Sigmoid colon (tissue), 7 donors: ENCODE data around the gene AGBL1. TPM values are rescaled to one million over a fixed set of nuclear protein-coding genes. Genes with fewer than 3 reads are reported as not detected.

Source experiments
- DNase-seq: peaks from one replicate; pipeline ENCODE4 v3.0.0-alpha.2; 2019
- H3K27ac ChIP-seq, 4 donors: fragments of 200-600 bp; sonication (generic); one replicate each; pipeline ENCODE4 v1.5.1; 2016 to 2019; ENCODE audit warnings: mild to moderate bottlenecking in 1 of 4
- H3K27me3 ChIP-seq, 3 donors: fragments of 200-600 bp; sonication (generic); one replicate each; pipeline ENCODE4 v1.5.1; 2019; ENCODE audit warnings: mild to moderate bottlenecking in 1 of 3
- H3K36me3 ChIP-seq, 4 donors: fragments of 200-600 bp; sonication (generic); one replicate each; pipeline ENCODE4 v1.5.1; 2016 to 2019
- H3K4me1 ChIP-seq, 4 donors: fragments of 200-600 bp; sonication (generic); one replicate each; pipeline ENCODE4 v1.5.1; 2017 to 2019
- H3K4me3 ChIP-seq, 4 donors: fragments of 200-600 bp; sonication (generic); one replicate each; pipeline ENCODE4 v1.5.1; 2017 to 2019; ENCODE audit warnings: mild to moderate bottlenecking in 2 of 4, moderate library complexity in 1 of 4
- H3K9me3 ChIP-seq, 4 donors: fragments of 200-600 bp in 3 of 4; sonication (generic) in 3 of 4; one replicate each; pipeline versions ENCODE4 v1.5.1 to v1.6.1; 2013 to 2019
- CTCF ChIP-seq, 4 experiments: fragments of 450-650 bp in 3 of 4; fragments of 200-600 bp in 1 of 4; IDR thresholded peaks; one replicate each; pipeline ENCODE4 v1.5.1; 2016 to 2019; ENCODE audit warnings: antibody characterized with exemption in 4 of 4, mild to moderate bottlenecking in 3 of 4, moderate library complexity in 2 of 4
- EP300 ChIP-seq, 4 donors: sonication (generic); formaldehyde crosslinking; IDR thresholded peaks; one replicate each; pipeline ENCODE4 v1.6.1; 2017; ENCODE audit warnings: antibody characterized with exemption in 4 of 4
- POLR2A ChIP-seq, 2 donors: fragments of 450-650 bp; IDR thresholded peaks; one replicate each; pipeline ENCODE4 v1.6.1; 2016; ENCODE audit warnings: antibody characterized with exemption in 2 of 2, mild to moderate bottlenecking in 2 of 2, moderate library complexity in 2 of 2
- POLR2AphosphoS5 ChIP-seq, 4 donors: sonication (generic); formaldehyde crosslinking; IDR thresholded peaks; one replicate each; pipeline ENCODE4 v1.6.1; 2017; ENCODE audit warnings: antibody characterized with exemption in 4 of 4
- WGBS, 2 donors: extraction: QIAGEN DNeasy Blood & Tissue Kit; methylation state at CpG; one replicate each; pipeline ENCODE4 v1.1.7; 2013; 5-methylcytosine and 5-hydroxymethylcytosine counted together
- intact Hi-C: fragments of 100-400 bp; cut with DNase I; formaldehyde crosslinking; loops from one replicate; pipeline ENCODE4 v1.15.1; 2023
- polyA plus RNA-seq, 3 donors: library from polyadenylated mRNA; stranded (reverse); fragments of 200-250 nt; gene quantifications; one replicate each; pipeline ENCODE4 v1.2.3, GENCODE V29; 2013
- total RNA-seq, 4 donors: library from RNA; depleted of rRNA; stranded (reverse); fragments of >200 nt; gene quantifications; one replicate each; pipeline ENCODE4 v1.1.0, GENCODE V29; 2016
- donor health status: healthy with polysubstance abuse.
- donor health status: Bipolar disorder and iron deficiency.
- donor health status: healthy.

Gene AGBL1
- total and polyA plus RNA-seq, 7 donors, result 0.16 to 0.28 TPM; not detected in 5

DNA sequence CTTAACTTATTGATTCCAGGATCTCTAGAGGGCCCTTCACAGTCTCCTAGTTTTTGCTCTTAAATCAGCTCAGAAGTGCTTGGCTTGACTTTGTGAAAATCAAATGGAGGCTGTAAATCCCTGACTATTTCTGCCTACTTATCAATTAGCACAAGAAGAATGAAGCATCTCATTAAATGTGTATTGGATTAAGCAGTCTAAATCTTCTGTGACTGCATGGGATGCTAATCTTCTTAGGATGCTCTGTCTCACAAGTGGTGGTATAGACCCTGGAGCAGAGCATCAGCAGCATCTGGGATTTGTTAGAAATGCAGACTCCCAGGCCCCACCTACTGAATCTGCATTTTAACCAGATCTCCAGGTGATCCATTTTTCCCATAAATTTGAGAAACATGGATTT lies 488.7 kb downstream of the AGBL1 start:
- Histone ChIP-seq H3K9me3 (peaks cover 0 to 4% (median 2%) of the 10 kb centered on the region in 4 donors), H3K4me3 (no peak overlapping the region), H3K27me3 (peaks cover 0 to 7% (median 0%) of the 10 kb centered on the region in 3 donors), H3K36me3 (no peaks in the 10 kb centered on the region), H3K27ac (no peak overlapping the region), H3K4me1 (no peaks in the 10 kb centered on the region)
- intact Hi-C loops, result no loop called here
- DNase-seq, result no peak
- no peak for TF ChIP-seq CTCF (IDR thresholded peaks at IDR 0.05)
- no peak for TF ChIP-seq POLR2A (IDR thresholded peaks at IDR 0.05)
- no peak for TF ChIP-seq POLR2AphosphoS5 (IDR thresholded peaks at IDR 0.05)

DNA sequence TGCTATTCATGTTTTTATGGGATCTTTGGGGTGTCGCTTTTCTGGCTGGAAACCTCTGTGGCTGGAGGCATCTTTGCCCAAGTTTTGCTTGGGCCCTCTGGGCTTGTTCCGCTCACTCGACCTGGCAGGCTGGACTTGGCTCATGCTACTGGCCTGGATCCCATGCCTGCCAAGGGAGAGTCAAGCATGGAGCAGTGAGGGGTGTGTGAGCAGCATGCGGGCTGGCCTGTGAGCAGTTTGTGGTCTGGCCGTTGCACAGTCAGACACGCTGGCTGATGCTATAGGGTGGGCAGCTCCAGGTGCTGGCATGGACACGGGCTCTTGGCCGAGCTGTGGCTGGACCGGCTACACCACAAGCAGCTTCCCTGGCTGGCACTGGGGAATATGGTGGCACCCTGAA lies 491.1 kb downstream of the AGBL1 start:
- intact Hi-C loops, result no loop called here

DNA sequence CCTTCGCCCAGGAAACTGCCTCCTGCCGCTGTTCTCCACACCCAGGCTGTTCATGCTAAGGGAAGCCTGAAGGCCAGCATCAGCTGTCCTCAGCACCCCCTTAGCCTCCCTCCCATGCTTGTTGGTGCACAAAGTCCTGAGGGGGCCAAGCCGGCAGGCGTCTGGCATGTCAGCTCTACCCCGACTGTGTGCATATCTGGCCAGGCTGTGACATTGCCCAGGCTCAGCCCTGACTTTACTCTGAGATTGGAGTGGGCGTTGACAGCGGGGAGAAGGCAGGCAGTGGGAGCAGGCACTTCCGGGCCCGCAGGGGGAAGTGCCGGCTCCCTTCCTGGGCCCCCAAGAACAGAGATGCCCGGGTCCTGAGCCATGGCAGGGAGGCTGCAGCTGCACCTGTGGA lies 492.2 kb downstream of the AGBL1 start:
- Histone ChIP-seq H3K9me3 (no peaks in the 10 kb centered on the region), H3K4me1 (no peaks in the 10 kb centered on the region), H3K27me3 (peaks cover 0 to 7% (median 0%) of the 10 kb centered on the region in 3 donors), H3K36me3 (no peaks in the 10 kb centered on the region), H3K4me3 (no peak overlapping the region), H3K27ac (no peak overlapping the region)
- TF ChIP-seq POLR2AphosphoS5 (IDR thresholded peaks at IDR 0.05) (no peak), EP300 (IDR thresholded peaks at IDR 0.05) (no peak), POLR2A (IDR thresholded peaks at IDR 0.05) (no peak), CTCF (IDR thresholded peaks at IDR 0.05) (no peak)
- intact Hi-C loops, result no loop called here
- WGBS, 2 donors, result 82 to 83% methylated on average over 11 of the region's 11 CpGs
- no peak for DNase-seq

More for the DNA sequence above, 491.1 kb downstream of the AGBL1 start:
- WGBS, 2 donors, result 91% methylated on average over 9 of the region's 9 CpGs
- TF ChIP-seq POLR2A (IDR thresholded peaks at IDR 0.05) (no peak), EP300 (IDR thresholded peaks at IDR 0.05) (no peak), POLR2AphosphoS5 (IDR thresholded peaks at IDR 0.05) (no peak), CTCF (IDR thresholded peaks at IDR 0.05) (no peak)
- Histone ChIP-seq H3K36me3 (no peaks in the 10 kb centered on the region), H3K4me3 (no peak overlapping the region), H3K27me3 (peaks cover 0 to 7% (median 0%) of the 10 kb centered on the region in 3 donors), H3K9me3 (no peaks in the 10 kb centered on the region), H3K27ac (no peak overlapping the region), H3K4me1 (no peaks in the 10 kb centered on the region)
- DNase-seq, result no peak

DNA sequence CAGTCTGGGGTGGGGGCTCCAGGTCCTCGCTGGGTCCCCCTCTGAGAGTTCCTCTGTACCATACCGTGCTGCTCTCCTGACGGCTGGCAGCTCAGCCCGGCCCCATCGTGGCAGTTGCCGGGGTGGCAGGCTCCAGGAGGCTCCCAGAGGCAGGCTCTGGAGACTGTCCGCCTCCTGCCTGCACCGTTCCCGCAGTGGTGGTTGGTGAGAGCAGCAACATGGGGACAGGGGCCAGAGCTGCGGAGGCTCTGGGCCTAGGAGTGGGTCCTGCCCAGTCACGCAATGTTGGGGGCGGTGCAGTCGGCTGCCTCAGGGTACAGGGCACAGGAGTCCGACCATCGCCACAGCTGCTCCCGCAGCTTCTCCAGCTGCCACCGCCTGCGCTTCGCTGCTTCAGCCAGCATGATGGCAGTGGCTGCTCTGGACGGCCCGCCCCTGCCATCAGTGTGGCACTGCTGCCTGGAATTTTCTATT lies 492.7 kb downstream of the AGBL1 start:
- H3K27ac ChIP-seq, result no peak overlapping the region
- H3K36me3 ChIP-seq, result no peaks in the 10 kb centered on the region
- no peak for TF ChIP-seq POLR2AphosphoS5 (IDR thresholded peaks at IDR 0.05)
- no peak for TF ChIP-seq POLR2A (IDR thresholded peaks at IDR 0.05)
- TF ChIP-seq EP300 (IDR thresholded peaks at IDR 0.05), result no peak
- no peaks in the 10 kb centered on the region for H3K9me3 ChIP-seq
- H3K4me3 ChIP-seq, result no peak overlapping the region
- intact Hi-C loops, result no loop called here
- peaks cover 0 to 7% (median 0%) of the 10 kb centered on the region in 3 donors for H3K27me3 ChIP-seq
- DNase-seq, result no peak
- H3K4me1 ChIP-seq, result no peaks in the 10 kb centered on the region
- WGBS, 2 donors, result 89% methylated on average over 21 of the region's 21 CpGs

DNA sequence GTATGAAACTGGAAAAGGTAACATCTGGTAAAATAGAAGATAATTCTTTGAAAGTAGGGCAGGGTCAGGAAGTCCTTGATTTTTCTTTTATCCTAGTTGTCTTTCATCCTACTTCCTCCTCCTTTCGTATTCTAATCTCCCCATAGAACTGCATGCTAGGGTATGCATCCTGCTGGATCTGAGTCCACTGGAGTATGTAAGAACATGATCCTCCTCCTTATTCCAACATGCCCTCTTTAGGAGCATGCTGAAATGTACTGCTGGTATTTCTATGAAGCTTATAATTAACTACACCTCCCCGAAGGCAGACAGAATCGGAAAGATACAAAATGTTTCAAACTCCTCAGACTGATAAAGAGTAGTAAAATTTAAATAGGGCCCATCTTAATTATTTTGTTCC lies 493.8 kb downstream of the AGBL1 start:
- TF ChIP-seq EP300 (IDR thresholded peaks at IDR 0.05) (no peak), POLR2AphosphoS5 (IDR thresholded peaks at IDR 0.05) (no peak), CTCF (IDR thresholded peaks at IDR 0.05) (no peak), POLR2A (IDR thresholded peaks at IDR 0.05) (no peak)
- H3K27ac ChIP-seq, result no peak overlapping the region
- H3K4me3 ChIP-seq, result no peak overlapping the region
- no peaks in the 10 kb centered on the region for H3K9me3 ChIP-seq
- 72 to 75% methylated on average over 3 of the region's 3 CpGs for WGBS, 2 donors
- no peak for DNase-seq
- H3K27me3 ChIP-seq, result peaks cover 0 to 7% (median 0%) of the 10 kb centered on the region in 3 donors
- H3K36me3 ChIP-seq, result no peaks in the 10 kb centered on the region
- intact Hi-C loops, result no loop called here
- H3K4me1 ChIP-seq, result no peaks in the 10 kb centered on the region
